Effector CD4-positive, alpha-beta T cell (primary cell): ENCODE measurements around the gene SLC34A1.
A peak's percentile ranks its signal among the peaks of the same experiment; 100 is the strongest.
"Not testable (repeated sequence)": the region's sequence is repeated elsewhere in the genome, so short reads cannot be mapped to it uniquely, and the experiment has no call there.

Experiments used
- DNase-seq: peaks from one replicate; pipeline ENCODE4 v3.0.0-alpha.2; 2020

Gene SLC34A1

DNA sequence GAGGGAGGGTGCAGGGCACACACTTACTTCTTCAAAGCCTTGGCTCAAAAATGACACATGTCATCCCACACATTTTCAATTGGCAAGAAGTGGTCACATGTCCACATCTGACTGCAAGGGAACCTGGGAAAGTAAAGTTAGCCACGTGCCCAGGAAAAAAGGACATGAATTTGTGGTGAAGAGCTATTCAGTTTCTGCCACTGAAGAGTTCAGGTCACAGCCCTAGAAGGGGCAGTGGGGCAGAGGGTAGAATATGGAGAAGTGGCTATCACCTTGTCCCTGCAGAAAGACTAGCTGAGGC is 28.4 kb upstream of the SLC34A1 start:
- DNase-seq: no peak

DNA sequence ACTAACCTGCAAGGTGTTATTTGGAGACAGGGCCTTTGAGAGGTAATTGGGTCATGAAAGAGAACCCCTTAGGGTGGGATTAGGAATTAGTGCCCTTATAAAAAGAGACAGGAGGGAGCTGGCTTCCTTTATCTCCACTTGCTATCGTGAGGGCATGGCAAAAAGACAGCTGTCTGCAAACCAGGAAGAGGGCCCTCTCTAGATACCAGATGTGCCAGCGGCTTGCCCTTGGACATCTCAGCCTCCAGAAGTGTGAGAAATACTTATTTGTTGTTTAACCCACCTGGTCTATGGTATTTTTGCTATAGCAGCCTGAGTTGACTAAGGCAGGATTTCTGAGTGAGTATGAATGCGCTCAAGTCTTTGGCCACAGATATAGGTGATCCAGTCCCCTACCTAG is 27.5 kb upstream of the SLC34A1 start:
- DNase-seq: no peak

DNA sequence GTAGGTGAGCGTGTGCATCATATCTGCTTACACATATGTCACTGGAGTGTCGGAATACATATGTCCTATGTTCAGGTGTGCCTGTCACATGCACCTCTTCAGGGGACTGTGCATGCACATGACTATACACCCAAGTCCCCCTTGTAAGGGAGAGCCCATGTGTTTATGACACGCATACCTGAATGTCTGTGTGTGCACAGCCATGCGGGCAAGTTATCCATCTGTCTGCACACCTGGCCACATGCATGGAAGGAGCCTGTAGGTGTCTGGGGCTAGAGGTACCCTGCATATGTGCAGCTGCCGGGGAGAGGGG is 27.1 kb upstream of the SLC34A1 start:
- no peak for DNase-seq

DNA sequence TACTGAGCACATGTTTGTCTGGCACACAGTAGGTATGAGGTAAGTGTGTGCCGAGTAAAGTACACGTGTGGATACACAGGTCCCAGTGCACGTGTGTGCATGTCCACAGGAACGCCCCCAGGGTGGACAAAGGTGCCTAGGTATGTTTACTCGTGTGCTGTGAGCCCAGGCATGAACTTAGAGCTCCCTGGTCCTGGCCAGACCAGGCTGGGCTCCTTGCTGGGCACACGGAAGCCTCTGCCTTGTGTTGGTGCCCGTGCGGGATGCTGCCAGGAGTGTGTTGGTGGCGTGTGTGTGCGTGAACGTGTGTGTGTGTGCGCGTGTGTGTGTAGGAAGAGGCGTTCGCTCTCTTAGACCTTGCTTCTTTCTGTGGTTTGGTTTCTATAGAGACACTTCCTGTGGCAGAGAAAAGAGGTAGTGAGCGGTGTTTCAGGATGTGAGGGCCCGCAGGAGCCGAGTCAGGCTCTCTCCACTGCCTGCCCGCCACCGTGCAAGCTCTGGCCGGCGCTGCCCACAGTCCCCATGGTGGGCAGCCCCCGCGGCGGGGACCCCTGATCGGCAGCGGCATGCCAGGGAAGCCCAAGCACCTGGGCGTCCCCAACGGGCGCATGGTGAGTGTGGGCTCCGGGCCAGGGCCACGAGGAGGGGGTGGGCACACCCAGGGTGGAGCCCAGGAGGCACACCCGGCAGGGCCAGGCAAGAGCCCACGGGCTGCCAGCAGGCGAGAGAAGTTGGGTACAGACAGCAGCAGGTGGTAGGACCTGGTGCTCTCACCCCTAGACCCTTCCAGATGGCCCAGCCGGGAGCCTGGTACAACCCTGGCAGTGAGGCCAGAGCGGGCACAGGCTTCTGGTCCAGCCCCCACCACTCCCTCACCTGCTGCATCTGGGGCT is 26.5 kb upstream of the SLC34A1 start, which contains the start of gene RGS14:
Gene RGS14, plus strand, starts transcription at position 466 of the 893 bp plus-strand sequence. Its CDS starts 101 bp downstream, at position 567.
- DNase-seq: peak; percentile 58

DNA sequence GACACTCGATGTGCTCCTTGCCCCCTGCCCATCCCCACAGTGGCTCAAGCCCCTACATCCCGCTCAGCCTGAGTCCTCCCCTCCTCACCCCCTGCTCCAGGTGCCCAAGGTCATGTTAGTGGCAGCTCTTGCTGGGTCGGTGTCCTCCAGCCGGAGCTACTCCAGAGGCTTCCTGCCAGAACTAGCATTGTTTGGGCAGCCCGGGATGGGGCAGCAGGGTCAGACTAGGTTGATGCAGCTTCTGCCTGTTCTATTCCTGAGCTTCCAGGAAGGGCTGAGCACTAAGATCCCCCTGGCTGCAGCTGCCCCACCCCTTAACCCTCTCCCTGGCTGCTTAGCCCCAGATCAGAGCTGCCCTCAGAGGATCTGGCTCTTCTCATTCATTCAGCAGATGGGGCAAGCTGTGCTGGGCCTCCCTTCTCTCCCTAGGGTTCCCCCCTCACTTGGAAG is 25.8 kb upstream of the SLC34A1 start:
- no peak for DNase-seq

DNA sequence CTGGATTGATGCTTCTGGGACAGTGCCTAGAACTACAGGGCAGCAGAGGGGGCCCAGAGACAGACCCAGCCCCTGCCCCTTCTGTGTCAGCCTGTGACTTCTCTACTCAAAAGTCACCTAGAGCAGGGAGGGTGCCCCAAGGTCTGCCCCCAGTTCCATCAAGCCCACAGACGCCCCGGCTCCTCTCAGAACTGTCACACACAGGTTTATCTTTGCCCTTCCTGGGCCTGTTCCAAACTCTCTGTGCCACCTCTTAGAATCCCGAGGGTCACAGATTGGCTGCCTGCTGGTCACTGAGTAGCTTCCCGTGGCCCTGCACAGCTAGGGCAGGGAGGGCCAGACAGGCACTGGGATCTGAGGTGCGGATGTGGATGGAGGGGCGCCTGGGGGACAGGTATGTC is 24.8 kb upstream of the SLC34A1 start:
- DNase-seq: no peak

DNA sequence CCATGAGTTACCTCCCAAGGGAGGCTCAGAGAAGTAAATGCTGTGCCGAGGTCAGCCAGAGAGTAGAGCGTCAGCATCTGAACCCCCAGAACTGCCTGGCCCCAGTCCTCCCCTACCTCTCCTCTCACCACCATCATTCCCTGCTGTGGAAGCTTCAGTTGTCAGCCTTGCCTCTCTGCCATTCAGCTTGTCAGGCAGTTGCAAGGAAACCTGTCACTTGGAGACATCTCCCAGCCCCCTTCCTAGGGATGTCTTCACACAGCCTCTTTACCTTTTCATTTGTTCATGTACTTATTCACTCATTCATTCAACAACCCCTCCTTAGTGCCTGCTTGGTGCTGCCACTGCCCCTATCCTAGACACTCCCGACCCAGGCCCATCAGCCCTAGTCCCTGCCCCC is 24.4 kb upstream of the SLC34A1 start:
- no peak for DNase-seq

DNA sequence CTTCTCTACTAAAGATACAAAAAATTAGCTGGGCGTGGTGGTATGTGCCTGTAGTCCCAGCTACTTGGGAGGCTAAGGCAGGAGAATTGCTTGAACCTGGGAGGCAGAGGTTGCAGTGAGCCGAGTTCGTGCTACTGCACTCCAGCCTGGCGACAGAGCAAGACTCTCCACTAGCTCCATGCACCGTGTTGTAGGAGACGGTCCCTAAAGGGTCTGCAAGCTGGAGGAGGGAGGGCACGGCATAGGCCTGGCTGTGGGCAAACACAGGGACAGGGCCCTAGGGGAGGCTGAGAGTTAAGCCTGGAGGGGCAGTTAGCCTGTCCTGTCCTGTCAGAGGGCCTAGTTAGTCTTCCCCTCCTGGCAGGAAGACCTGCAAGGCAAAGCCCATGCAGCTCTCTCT is 23.5 kb upstream of the SLC34A1 start:
- not testable (repeated sequence) for DNase-seq

DNA sequence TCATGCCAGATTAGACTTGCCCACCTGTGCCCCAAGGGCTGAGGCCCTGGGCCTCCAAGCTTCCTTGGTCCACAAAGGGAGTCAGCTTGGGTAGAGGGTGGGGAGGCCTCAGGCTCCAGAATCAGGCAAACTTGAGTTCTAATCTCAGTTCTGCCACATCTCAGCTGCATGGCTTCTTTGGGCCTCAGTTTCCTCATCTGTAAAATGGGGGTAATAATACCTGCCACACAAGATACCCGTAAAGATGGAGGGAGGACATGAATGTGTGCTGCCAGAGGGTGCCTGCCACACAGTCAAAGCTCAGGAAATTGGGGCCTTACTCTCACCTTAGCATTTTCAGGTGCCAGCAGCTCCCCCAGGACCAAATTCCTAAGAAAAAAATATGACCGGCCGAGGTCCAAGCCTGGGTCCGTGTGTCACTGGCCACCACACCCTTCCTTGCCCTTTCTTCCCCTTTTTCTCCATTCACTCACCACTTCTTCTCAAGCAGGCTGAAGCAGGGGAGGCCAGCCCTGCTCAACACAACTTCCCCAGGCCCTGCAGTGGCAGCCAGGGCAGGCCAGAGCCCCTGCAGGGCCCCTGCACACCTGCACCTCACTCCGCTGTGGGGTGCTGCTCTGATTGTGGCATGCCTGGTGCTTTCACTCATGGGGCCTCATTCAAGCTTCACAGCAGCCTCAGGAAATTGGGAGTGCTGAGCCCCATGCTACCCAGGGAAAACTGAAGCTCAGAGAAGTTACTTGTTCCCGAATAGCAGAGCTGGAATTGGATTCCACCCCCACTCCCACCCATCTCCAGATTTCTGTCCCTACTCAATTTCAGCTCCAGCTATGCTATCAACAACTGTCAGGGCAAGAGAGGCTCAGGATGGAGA is 22.6 kb upstream of the SLC34A1 start:
- DNase-seq: no peak

DNA sequence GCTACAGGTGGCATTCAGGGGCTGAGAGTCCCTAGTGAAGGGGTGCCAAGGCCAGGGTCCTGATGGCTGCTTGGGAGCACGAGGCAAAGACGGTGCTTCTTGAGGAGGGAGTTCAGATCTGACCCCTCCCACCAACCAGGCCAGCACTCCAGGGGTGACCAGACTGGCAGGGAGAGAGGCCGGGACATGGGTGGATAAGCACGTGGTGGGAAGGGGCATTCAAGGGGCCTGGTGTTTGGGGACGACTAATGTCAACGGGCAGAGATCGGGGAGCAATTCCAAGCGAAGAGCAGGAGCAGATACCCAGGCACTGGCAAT is 22.0 kb upstream of the SLC34A1 start:
- no peak for DNase-seq

DNA sequence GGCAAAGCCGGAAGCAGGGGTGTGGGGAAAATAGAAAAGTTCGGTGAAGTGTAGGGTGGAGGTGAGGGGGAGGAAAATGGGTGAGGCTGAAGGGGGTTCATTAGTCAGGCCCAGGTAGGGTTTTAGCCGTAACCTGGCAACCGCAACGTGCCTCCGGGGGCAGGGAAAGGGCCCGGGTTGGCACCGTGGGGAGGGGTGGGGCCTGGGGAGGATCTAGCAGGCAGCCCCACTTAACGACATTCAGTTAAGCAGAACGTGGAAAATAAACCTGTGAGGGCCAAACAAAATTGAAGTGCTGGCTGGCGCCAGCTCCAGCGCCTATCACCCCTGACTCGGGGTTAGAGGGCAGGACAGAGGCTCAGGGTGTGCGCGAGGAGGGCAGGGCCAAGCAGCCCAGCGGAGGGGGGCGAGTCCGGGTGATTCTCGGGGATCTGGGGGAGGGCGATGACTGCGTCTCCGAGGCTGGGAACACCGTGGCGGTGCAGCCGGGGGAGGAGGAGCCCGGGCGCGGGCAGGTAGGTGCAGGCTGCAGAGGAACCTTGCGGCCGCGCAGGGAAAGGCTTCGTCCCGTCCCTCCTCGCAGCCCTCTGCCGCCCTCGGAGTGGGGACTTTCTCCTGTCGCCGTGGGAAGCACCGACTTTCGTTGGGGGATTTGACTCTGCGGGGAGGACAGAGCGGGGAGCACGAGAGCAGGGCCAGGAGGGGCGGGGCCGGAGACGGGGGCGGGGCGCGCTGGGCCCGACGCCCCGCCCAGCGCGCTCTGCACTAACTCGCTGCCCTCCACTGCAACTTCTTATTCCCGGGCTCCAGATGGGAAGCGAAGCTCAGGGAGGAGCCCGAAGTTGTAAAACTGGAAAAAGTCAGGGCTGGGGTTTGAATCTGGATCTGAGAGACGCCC is 21.4 kb upstream of the SLC34A1 start:
- peak; percentile 71 for DNase-seq

DNA sequence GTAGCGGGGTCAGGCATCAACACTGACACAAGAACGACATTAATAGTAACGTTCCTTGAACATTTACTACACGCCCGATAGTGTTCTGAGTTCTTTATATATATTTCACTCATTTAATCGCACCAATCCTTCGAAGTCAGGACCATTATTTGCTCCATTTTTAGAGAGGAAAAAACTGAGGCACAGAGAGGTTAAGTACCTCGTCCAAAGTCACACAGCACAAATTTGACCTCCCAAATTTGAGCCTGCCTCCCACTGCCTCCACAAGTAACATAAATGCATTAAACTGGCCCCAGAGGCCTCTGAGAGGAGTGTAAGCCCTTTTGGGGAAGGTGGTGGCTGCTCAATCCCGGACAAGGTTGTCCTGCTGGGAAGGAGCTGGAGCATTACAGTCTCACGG is 20.7 kb upstream of the SLC34A1 start:
- DNase-seq: no peak

DNA sequence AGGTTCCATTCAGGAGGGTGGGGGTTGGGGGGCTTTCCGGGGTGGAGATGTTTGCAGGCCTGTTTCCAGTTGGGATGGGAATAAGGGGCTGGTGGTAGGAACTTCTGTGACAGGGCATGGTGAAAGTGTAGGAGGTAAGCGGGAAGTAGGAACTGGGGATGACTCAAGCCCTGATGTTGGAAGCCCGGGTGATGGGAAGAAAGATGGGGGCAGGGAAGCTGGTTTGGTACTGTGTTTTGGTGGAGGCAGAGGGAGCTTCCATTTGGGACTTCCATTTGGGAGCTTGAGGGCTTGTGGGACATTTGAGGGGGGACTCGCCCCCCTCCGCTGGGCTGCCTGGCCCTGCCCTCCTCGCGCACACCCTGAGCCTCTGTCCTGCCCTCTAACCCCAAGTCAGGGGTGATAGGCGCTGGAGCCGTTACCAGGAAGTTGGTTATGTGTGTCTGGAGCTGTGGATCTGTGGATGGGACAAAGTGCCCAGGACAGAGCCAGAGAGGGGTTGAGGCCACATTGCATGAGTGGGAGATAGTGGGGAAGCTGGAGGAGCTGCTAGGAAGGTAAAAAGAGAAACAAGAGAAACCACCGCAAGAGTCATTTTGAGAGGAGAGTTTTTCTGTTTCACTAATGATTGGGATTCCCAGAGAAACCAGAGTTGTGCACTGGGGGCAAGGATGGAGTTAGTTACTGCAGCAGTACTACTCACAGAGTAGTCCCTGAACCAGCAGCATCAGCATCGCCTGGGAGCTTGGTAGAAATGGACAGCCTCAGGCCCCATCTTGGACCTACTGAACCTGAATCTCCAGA is 19.9 kb upstream of the SLC34A1 start:
- no peak for DNase-seq

DNA sequence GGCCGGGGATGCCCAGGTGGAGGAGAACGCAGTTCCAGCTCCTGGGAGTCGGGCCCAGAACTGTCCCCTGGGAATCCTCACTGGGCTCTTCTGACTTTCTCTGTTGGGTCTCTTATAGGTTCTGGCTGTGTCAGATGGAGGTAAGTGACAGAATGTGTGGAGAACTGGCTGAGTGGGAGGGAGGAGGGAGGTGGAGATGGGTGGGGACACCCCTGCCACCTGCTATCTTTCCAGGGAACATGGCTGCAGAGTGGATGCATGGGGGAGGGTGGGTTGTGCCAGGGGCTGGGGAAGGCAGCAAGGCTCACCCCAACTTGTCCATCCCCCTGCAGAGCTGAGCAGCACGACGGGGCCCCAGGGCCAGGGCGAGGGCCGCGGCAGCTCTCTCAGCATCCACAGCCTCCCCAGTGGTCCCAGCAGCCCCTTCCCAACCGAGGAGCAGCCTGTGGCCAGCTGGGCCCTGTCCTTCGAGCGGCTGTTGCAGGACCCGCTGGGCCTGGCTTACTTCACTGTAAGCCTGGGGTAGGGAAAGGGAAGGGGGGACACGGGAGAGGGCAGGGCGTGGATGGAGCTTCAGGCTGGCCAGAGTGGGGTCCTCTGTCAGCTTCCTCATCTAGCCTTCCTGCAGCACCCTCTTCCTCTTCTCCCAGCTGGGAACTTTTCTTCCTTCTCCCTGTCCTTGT is 18.2 kb upstream of the SLC34A1 start:
- no peak for DNase-seq

DNA sequence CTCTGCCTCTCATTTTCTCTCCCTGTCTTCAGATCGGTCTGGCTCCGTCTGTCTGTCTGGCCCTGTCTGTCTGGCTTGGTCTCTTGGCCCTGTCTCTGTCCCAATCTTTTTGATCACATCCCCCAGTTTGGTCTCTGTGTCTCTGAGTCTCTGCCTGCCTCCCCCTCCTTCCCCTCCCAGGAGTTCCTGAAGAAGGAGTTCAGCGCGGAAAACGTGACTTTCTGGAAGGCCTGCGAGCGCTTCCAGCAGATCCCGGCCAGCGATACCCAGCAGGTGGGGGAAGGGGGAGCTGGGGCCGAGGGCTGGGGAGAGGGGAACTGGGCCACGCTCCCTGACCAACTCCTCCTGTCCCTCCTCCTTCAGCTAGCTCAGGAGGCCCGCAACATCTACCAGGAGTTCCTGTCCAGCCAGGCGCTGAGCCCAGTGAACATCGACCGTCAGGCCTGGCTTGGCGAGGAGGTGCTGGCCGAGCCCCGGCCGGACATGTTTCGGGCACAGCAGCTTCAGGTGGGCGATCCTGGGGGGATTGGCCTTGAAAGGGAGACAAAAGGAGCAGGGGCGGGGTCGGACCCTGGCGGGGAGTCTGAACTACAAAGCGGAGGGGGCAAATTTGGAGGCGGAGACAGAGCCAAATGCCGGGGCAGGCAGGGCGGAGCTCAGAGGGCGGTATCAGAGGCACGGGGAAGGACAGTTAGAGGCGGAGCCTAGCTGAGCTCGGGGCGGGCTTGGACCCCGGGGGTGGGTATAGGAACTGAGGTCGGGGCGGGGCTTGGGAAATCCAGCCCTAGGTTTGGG is 17.5 kb upstream of the SLC34A1 start:
- DNase-seq: no peak

DNA sequence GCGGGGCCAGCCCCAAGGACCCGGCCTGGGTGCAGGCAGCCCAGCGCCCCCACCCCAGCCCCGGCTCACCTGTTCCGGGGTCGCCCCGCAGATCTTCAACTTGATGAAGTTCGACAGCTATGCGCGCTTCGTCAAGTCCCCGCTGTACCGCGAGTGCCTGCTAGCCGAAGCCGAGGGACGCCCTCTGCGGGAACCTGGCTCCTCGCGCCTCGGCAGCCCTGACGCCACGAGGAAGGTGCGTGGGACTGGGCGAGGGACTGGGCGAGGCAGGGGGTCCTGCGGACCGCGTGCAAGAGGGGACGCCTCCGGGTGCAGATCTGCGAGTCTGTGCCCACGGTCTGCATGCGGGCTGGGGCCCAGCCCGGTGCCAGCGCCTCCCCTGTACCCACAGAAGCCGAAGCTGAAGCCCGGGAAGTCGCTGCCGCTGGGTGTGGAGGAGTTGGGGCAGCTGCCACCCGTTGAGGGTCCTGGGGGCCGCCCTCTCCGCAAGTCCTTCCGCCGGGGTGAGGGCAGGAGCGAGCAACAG is 16.8 kb upstream of the SLC34A1 start:
- no peak for DNase-seq

DNA sequence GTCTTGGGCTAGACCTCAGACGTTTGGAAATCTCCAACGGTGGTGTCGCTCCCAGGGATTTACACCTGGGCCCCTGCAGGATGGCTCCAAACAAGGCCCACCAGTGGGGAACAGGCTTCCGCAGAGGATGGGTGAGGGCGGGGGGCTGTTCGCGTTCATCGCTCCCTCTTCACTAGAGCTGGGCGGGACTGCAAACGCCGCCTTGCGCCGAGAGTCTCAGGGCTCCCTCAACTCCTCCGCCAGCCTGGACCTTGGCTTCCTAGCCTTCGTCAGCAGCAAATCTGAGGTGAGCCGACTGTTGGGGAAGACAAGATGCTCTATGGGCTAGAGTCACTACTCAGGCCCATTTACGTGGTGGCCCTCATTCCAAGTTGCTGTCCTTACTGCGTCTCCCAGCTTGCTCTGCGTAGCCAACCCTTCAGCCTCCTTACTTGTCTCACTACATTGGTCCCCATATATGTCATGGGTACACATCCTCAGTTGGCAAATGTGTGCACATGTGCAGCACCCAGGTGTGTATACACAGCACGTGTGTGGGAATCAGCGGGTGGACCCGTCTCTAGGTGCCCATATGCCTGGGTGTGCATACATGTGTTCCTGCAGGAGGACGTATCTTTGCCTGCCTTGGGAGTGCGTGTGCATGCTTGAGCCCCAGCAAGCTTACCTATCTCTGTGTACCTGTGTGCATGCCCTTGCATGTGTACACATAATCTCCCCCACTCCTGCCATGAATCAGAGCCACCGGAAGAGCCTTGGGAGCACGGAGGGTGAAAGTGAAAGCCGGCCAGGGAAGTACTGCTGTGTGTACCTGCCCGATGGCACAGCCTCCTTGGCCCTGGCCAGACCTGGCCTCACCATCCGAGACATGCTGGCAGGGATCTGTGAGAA is 16.0 kb upstream of the SLC34A1 start:
- no peak for DNase-seq

DNA sequence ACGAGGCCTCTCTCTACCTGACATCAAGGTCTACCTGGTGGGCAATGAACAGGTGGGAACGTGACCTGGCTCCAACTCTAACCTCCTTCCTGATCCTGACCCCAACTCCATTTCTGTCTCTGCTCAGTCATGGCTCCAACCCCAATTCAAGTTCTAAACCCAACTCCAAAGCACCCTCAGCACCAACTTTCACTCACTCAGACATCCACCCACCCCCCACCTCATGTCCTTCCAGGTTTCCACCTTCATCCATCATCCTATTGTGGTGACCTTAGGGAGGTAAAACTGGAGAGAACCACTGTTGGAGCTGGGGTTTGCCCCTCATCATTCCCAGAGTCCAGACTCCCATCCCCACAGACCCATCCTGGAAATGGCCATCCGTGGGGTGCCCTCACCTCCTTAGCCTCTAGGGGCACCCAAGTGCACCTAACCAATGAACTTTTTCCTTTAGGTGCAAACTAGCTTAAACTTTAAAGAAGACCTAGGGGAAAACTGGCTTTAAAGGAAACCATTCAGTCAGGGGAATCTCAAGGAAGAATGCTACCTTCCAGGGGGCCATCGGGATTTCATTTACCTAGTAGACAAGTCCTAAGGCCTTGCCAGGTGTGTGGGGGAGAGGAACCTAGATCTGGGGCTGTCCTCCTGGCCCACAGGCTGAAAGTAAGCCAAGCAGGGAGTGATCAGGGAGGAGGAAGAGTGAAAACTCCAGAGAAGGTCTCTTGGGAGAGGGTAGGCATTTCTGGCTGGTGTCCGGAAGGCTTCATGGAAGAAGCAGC is 15.2 kb upstream of the SLC34A1 start:
- DNase-seq: peak; percentile 21
